Testis (tissue), 3 donors: ENCODE measurements around the gene UBB. TPM values are rescaled to one million over a fixed set of nuclear protein-coding genes. Genes with fewer than 3 reads are reported as not detected.
A peak's percentile ranks its signal among the peaks of the same experiment; 100 is the strongest.
"Not testable (repeated sequence)": the region's sequence is repeated elsewhere in the genome, so short reads cannot be mapped to it uniquely, and the experiment has no call there.

ENCODE experiments used
- DNase-seq: peaks from one replicate; pipeline ENCODE4 v3.0.0-alpha.2; 2019
- H3K27ac ChIP-seq, 2 donors: fragments of 200-600 bp; sonication (generic); one replicate each; pipeline ENCODE4 v1.5.1; 2019
- H3K27me3 ChIP-seq: fragments of 200-600 bp; sonication (generic); one replicate; pipeline ENCODE4 v1.5.1; 2019
- H3K36me3 ChIP-seq: fragments of 200-600 bp; sonication (generic); one replicate; pipeline ENCODE4 v1.5.1; 2017; ENCODE audit warnings: low read depth; ENCODE audit errors: missing control alignments
- H3K4me1 ChIP-seq: fragments of 200-600 bp; sonication (generic); one replicate; pipeline ENCODE4 v1.5.1; 2019
- H3K4me3 ChIP-seq, 2 donors: fragments of 200-600 bp; sonication (generic); one replicate each; pipeline ENCODE4 v1.5.1; 2017 to 2019
- H3K9me3 ChIP-seq: fragments of 200-600 bp; sonication (generic); one replicate; pipeline ENCODE4 v1.5.1; 2017
- POLR2A ChIP-seq: fragments of 450-650 bp; IDR thresholded peaks from one replicate; pipeline ENCODE4 v1.6.1; 2017; ENCODE audit warnings: antibody characterized with exemption, mild to moderate bottlenecking, moderate library complexity
- WGBS, 2 donors: methylation state at CpG; one replicate each; pipeline ENCODE4 v1.1.5; 2018; 5-methylcytosine and 5-hydroxymethylcytosine counted together
- intact Hi-C: fragments of 100-400 bp; cut with DNase I; formaldehyde crosslinking; loops from one replicate; pipeline ENCODE4 v1.15.1; 2023; ENCODE audit warnings: low total_unique reads
- polyA plus RNA-seq: library from polyadenylated mRNA; stranded (reverse); fragments of 350-450 nt; fragmentation: Illumina TruSeq; extraction: RNeasy Lipid Tissue Mini Kit (QIAGEN cat#74804); gene quantifications from one replicate; pipeline ENCODE4 v1.2.3, GENCODE V29; 2014; ENCODE audit warnings: low read depth, low replicate concordance; ENCODE audit not compliant: insufficient read depth
- total RNA-seq, 2 donors: library from RNA; depleted of rRNA; stranded (reverse); fragments of >200 nt; gene quantifications; one replicate each; pipeline ENCODE4 v1.2.3, GENCODE V29; 2016
- TF ChIP-seq, protein P1 (sequence below), 3 experiments: fragments of 450-650 bp in 2 of 3; fragments of 200-600 bp in 1 of 3; sonication (generic) in 1 of 3; IDR thresholded peaks; one replicate each; pipeline ENCODE4 v1.5.1; 2016 to 2019; ENCODE audit warnings: antibody characterized with exemption in 3 of 3, mild to moderate bottlenecking in 2 of 3, moderate library complexity in 1 of 3

The UBB gene
- total and polyA plus RNA-seq, 3 donors from 2014 or later: 1,859 to 3,514 (median 1,996) TPM

DNA sequence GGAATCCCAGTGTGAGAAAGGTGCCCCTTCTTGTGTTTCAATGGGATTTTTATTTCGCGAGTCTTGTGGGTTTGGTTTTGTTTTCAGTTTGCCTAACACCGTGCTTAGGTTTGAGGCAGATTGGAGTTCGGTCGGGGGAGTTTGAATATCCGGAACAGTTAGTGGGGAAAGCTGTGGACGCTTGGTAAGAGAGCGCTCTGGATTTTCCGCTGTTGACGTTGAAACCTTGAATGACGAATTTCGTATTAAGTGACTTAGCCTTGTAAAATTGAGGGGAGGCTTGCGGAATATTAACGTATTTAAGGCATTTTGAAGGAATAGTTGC is 567 bp downstream of the UBB start:
- intact Hi-C loops: no loop called here

DNA sequence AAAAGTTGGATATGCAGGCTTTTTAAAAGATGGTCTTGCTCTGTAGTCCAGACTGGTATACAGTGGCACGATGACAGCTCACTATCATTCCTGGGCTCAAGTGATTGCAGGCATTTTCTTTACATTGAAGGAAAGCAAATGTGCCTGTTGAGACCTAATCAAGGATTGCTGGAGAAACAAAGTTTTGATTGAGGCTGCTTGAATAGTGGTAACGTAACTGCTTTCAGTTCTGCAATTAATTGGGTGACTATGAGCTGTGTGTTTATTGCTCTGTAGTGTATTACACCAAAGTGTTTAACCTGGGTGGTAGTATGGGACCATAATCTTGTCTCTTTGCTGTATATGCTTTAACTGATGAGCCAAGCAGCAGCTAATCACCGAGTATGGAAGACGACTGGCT is 2.3 kb downstream of the UBB start:
- WGBS, 2 donors: 62 to 70% methylated on average over 4 of the region's 4 CpGs
- no peak for DNase-seq
- Histone ChIP-seq H3K4me3 (no peak overlapping the region), H3K9me3 (no peaks in the 10 kb centered on the region), H3K27ac (peak overlapping the region in 1 of 2 donors; percentile 1), H3K27me3 (no peaks in the 10 kb centered on the region), H3K36me3 (no peaks in the 10 kb centered on the region), H3K4me1 (peaks cover 10% of the 10 kb centered on the region)
- intact Hi-C loops: no loop called here
- TF ChIP-seq POLR2A: no peak
- TF ChIP-seq, protein P1, sequence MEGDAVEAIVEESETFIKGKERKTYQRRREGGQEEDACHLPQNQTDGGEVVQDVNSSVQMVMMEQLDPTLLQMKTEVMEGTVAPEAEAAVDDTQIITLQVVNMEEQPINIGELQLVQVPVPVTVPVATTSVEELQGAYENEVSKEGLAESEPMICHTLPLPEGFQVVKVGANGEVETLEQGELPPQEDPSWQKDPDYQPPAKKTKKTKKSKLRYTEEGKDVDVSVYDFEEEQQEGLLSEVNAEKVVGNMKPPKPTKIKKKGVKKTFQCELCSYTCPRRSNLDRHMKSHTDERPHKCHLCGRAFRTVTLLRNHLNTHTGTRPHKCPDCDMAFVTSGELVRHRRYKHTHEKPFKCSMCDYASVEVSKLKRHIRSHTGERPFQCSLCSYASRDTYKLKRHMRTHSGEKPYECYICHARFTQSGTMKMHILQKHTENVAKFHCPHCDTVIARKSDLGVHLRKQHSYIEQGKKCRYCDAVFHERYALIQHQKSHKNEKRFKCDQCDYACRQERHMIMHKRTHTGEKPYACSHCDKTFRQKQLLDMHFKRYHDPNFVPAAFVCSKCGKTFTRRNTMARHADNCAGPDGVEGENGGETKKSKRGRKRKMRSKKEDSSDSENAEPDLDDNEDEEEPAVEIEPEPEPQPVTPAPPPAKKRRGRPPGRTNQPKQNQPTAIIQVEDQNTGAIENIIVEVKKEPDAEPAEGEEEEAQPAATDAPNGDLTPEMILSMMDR (IDR thresholded peaks at IDR 0.05): no peak

More for the DNA sequence above, 567 bp downstream of the UBB start:
- H3K27me3 ChIP-seq: no peaks in the 10 kb centered on the region
- peak overlapping the region; percentile 93 to 97 for H3K27ac ChIP-seq
- H3K9me3 ChIP-seq: no peaks in the 10 kb centered on the region
- 11 to 19% methylated on average over 14 of the region's 14 CpGs for WGBS, 2 donors
- TF ChIP-seq, protein P1 (IDR thresholded peaks at IDR 0.05): no peak
- TF ChIP-seq POLR2A: no peak
- no peaks in the 10 kb centered on the region for H3K36me3 ChIP-seq
- peaks cover 13% of the 10 kb centered on the region for H3K4me1 ChIP-seq
- DNase-seq: no peak
- H3K4me3 ChIP-seq: peak overlapping the region; percentile 75 to 82

DNA sequence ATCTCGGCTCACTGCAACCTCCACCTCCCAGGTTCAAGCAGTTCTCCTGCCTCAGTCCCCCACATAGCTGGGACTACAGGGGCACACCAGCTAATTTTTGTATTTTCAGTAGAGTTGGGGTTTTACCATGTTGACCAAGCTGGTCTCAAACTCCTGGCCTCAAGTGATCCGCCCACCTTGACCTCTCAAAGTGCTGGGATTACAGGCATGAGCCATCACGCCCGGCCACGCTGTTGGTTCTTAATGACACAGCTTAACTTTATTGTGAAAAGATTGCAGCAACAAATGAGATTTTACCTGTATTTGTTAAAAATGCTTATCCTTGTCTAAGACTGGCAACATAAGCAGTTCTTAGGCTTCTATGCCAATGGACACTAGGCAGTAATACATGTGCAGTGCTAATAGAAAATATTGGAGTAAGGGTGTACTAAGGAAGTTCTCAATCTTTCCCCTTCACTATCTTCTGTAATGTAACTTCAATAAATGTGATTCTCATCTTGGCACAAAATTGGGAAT is 2.9 kb downstream of the UBB start:
- no peak overlapping the region for H3K4me3 ChIP-seq
- 80 to 94% methylated on average over 5 of the region's 5 CpGs for WGBS, 2 donors
- TF ChIP-seq, protein P1 (IDR thresholded peaks at IDR 0.05): no peak
- TF ChIP-seq POLR2A: no peak
- no peaks in the 10 kb centered on the region for H3K36me3 ChIP-seq
- intact Hi-C loops: no loop called here
- H3K27ac ChIP-seq: peak overlapping the region in 1 of 2 donors; percentile 1
- H3K4me1 ChIP-seq: peaks cover 7% of the 10 kb centered on the region
- no peaks in the 10 kb centered on the region for H3K9me3 ChIP-seq
- no peaks in the 10 kb centered on the region for H3K27me3 ChIP-seq
- DNase-seq: no peak

DNA sequence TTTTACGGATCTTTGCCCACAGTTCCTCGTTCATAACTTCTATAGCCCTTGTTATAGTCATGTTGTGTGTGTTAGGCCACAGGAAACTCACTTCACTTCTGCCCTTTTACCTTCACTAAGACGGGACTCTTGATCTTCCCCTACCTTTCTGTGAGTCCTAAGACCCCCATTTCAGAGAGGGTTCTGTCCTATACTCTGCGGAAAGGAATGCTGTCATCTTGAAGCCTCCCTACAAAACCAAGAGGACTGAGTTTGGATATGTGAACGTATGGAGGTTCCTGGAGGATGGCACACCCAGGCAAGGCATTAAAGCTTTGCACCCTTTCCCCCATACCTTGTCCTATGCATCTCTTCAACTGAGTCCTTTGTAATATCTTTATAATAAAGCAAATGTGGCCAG is 3.7 kb downstream of the UBB start:
- WGBS, 2 donors: 65 to 77% methylated on average over 5 of the region's 5 CpGs

DNA sequence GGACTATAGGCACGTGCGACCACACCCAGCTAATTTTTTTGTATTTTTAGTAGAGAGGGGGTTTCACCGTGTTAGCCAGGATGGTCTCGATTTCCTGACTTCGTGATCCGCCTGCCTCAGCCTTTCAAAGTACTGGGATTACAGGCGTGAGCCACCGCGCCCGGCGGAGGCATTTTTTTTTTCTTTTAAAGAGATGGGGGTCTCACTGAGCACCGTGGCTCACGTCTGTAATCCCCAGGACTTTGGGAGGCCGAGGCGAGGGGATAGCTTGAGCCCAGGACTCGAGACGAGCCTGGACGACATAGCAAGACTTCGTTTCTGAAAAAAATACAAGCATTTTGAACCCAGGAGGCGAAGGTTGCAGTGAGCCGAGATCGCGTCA is 5.2 kb downstream of the UBB start:
- WGBS, 2 donors: 36 to 48% methylated on average over 19 to 23 of the region's 23 CpGs
- peak overlapping the region; percentile 40 to 53 for H3K4me3 ChIP-seq

More for the DNA sequence above, 3.7 kb downstream of the UBB start:
- Histone ChIP-seq H3K4me1 (peaks cover 2% of the 10 kb centered on the region), H3K9me3 (no peaks in the 10 kb centered on the region), H3K27ac (peak overlapping the region in 1 of 2 donors; percentile 36), H3K36me3 (no peaks in the 10 kb centered on the region), H3K4me3 (no peak overlapping the region), H3K27me3 (no peaks in the 10 kb centered on the region)
- no peak for DNase-seq
- TF ChIP-seq POLR2A: no peak
- intact Hi-C loops: no loop called here

DNA sequence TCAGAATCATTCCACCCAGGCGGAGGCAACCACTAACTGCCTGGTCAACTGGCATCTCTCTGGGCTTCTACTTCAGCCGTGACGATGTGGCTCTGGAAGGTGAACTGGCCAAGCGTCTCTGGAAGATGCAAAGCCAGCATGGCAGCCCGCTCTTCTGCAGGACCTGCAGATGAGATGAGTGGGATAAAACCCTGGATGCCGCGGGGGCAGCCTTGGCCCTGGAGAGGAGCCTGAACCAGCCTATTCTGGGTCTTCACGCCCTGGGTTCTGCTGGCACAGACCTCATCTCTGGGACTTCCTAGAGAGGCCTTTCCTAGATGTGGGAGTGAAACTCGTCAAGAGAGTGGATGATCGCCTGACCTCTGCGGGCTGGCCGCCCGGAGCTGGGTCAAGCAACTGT is 10.6 kb downstream of the UBB start:
- Histone ChIP-seq H3K27ac (no peak overlapping the region), H3K4me1 (no peaks in the 10 kb centered on the region), H3K27me3 (no peaks in the 10 kb centered on the region), H3K4me3 (no peak overlapping the region), H3K9me3 (no peaks in the 10 kb centered on the region), H3K36me3 (no peaks in the 10 kb centered on the region)
- intact Hi-C loops: no loop called here
- DNase-seq: no peak
- 92 to 95% methylated on average over 11 to 12 of the region's 13 CpGs for WGBS, 2 donors
- no peak for TF ChIP-seq POLR2A
- TF ChIP-seq, protein P1 (IDR thresholded peaks at IDR 0.05): no peak

More for the DNA sequence above, 5.2 kb downstream of the UBB start:
- H3K27ac ChIP-seq: peak overlapping the region in 1 of 2 donors; percentile 57
- intact Hi-C loops, H3K27me3 ChIP-seq, H3K9me3 ChIP-seq, H3K36me3 ChIP-seq, H3K4me1 ChIP-seq: not testable (repeated sequence)
- DNase-seq: peak; percentile 58

DNA sequence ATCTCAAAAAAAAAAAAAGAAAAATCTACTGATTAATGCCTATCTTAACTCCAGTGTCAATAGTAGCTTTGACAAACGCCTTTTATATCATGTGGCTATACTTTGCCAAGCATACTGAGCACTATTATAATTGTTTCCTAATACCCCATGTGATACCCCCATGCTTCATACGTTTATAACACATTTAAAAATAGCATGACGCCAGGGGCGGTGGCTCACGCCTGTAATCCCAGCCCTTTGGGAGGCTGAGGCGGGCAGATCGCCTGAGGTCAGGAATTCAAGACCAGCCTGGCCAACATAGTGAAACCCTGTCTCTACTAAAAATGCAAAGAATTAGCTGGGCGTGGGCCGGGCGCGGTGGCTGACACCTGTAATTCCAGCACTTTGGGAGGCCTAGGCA is 11.6 kb downstream of the UBB start:
- WGBS, 2 donors: 94 to 96% methylated on average over 11 of the region's 11 CpGs

DNA sequence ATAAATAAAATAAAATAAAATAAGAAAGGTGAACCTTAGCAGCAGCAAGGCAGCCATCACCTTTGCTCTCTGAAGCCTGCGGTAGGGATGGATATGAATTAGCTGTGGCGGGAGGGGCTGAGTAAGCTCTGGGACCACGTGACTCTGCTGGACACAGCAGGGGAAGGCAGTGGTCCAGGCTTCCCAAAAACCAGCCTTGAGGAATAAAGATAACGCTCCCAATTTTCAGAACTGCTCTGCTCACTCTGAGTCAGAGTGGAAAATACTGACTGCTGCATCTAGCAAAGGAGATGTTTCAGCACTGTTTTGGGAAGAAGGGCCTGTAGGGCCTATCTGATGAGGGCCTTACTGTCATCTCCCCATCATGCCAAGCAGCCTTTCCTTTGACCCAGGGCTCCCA is 15.0 kb downstream of the UBB start:
- intact Hi-C loops, H3K27me3 ChIP-seq, H3K4me3 ChIP-seq, H3K4me1 ChIP-seq, H3K9me3 ChIP-seq, H3K36me3 ChIP-seq: not testable (repeated sequence)
- H3K27ac ChIP-seq: peak overlapping the region in 1 of 2 donors; percentile 66
- 56 to 63% methylated on average over 4 of the region's 4 CpGs for WGBS, 2 donors
- peak; percentile 60 for DNase-seq

More for the DNA sequence above, 11.6 kb downstream of the UBB start:
- H3K4me3 ChIP-seq, H3K36me3 ChIP-seq, H3K9me3 ChIP-seq, H3K27me3 ChIP-seq, H3K4me1 ChIP-seq, DNase-seq, intact Hi-C loops, H3K27ac ChIP-seq: not testable (repeated sequence)
